A673 (cell line): ENCODE data around the gene FOS. TPM values are rescaled to one million over a fixed set of nuclear protein-coding genes. Genes with fewer than 3 reads are reported as not detected.
A peak's percentile ranks its signal among the peaks of the same experiment; 100 is the strongest.

Source experiments
- BruUV-seq: library from RNA; stranded (reverse); fragments of 400-500 nt; replicated peaks from 2 replicates; lab custom pipeline; 2021; lab: Mats Ljungman, UMichigan
- CTCF ChIA-PET: fragments of 300-600 bp; sonication (Branson Sonifier 250); formaldehyde crosslinking; loops from one replicate; lab custom pipeline; 2022; ENCODE audit warnings: antibody characterized with exemption; lab: Charles Lee
- POLR2A ChIA-PET: fragments of 300-600 bp; sonication (Branson Sonifier 250); formaldehyde crosslinking; loops from one replicate; lab custom pipeline; 2022; ENCODE audit warnings: antibody characterized with exemption; ENCODE audit not compliant: low non-redundant PET; lab: Charles Lee
- DNase-seq: peaks from one replicate; pipeline ENCODE4 v3.0.0-alpha.2; 2015; ENCODE audit warnings: low spot score
- H3K27ac ChIP-seq: fragments of 200-600 bp; sonication (generic); 2 replicates; pipeline ENCODE4 v1.5.1; 2016; ENCODE audit warnings: mixed run types, low read depth, mild to moderate bottlenecking, mixed read lengths, antibody characterized with exemption, low read length; ENCODE audit not compliant: poor library complexity, severe bottlenecking
- H3K27me3 ChIP-seq: fragments of 200-600 bp; sonication (generic); replicated peaks from 2 replicates; pipeline ENCODE4 v1.6.1; 2017; ENCODE audit warnings: mixed run types, low read depth, mild to moderate bottlenecking, mixed read lengths, antibody characterized with exemption, low read length; ENCODE audit not compliant: insufficient read depth, poor library complexity
- H3K36me3 ChIP-seq: fragments of 200-600 bp; sonication (generic); 2 replicates; pipeline ENCODE4 v1.6.1; 2016; ENCODE audit warnings: mixed run types, mild to moderate bottlenecking, mixed read lengths, antibody characterized with exemption, low read length; ENCODE audit not compliant: insufficient read depth, poor library complexity, severe bottlenecking
- H3K4me1 ChIP-seq: fragments of 200-600 bp; sonication (generic); 2 replicates; pipeline ENCODE4 v1.6.1; 2017; ENCODE audit warnings: mixed run types, mild to moderate bottlenecking, mixed read lengths, antibody characterized with exemption, low read length; ENCODE audit not compliant: insufficient read depth, poor library complexity, severe bottlenecking
- H3K4me3 ChIP-seq: fragments of 200-600 bp; sonication (generic); 2 replicates; pipeline ENCODE4 v1.5.1; 2016; ENCODE audit warnings: low read depth, mixed run types, mild to moderate bottlenecking, mixed read lengths, low read length; ENCODE audit not compliant: poor library complexity, severe bottlenecking
- H3K9me3 ChIP-seq: fragments of 200-600 bp; sonication (generic); 2 replicates; pipeline ENCODE4 v1.6.1; 2016; ENCODE audit warnings: mixed run types, low read depth, mild to moderate bottlenecking, mixed read lengths, antibody characterized with exemption, low read length; ENCODE audit not compliant: poor library complexity, severe bottlenecking
- CTCF ChIP-seq: fragments of 300-800, 200-600 bp; sonication (generic); conservative IDR thresholded peaks from 2 replicates; pipeline ENCODE4 v1.5.1; 2017; ENCODE audit warnings: low read depth, mild to moderate bottlenecking, antibody characterized with exemption, low read length, moderate library complexity, mixed read lengths
- EZH2 ChIP-seq: fragments of 200-600 bp; sonication (generic); IDR thresholded peaks from 2 replicates; pipeline ENCODE4 v1.6.1; 2017; ENCODE audit warnings: borderline replicate concordance, low read depth, mild to moderate bottlenecking, mixed read lengths, antibody characterized with exemption, low read length; ENCODE audit not compliant: poor library complexity, severe bottlenecking
- intact Hi-C: fragments of 100-400 bp; cut with micrococcal nuclease; formaldehyde crosslinking; loops from one replicate; pipeline ENCODE4 v1.10.0; 2022; ENCODE audit not compliant: unreplicated experiment
- total RNA-seq: library from RNA; stranded (reverse); gene quantifications from 2 replicates; pipeline ENCODE4 v1.2.3, GENCODE V29; 2021

FOS gene
- total RNA-seq, 1 experiment from 2014 or later, result 13.7 TPM

GRCh38 chr14:75231320-75231719 lies 47.3 kb upstream of the FOS start:
- Histone ChIP-seq H3K27ac (peak overlapping the region; percentile 71), H3K4me1 (peaks cover 26% of the 10 kb centered on the region), H3K9me3 (no peaks in the 10 kb centered on the region), H3K27me3 (no peaks in the 10 kb centered on the region), H3K4me3 (no peak overlapping the region), H3K36me3 (no peaks in the 10 kb centered on the region)
- no peak for DNase-seq
- BruUV-seq, result no TSS peak
- ChIA-PET POLR2A (no interaction called here), CTCF (no interaction called here)
- TF ChIP-seq CTCF (no peak), EZH2 (no peak)
- intact Hi-C loops, result no loop called here

DNA sequence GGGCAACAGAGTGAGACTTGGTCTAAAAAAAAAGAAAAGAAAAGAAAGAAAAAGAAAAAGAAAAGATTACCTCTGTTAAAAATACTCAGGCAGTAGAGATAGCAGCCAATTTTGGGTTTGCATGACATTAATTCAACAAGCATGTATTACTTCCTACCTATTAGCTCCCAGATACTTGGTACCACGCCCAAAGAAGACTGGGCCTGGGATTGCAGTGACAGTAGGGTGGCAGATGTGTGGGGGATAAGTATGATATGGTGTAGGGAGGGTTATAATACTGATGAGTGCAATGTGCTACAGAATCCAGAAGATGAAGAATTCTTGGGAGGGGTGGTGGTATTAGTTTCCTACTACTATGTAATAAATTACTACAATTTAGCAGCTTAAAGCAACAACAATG lies 46.4 kb upstream of the FOS start:
- TF ChIP-seq EZH2 (no peak), CTCF (no peak)
- Histone ChIP-seq H3K27ac (no peak overlapping the region), H3K4me3 (no peak overlapping the region), H3K4me1 (peaks cover 29% of the 10 kb centered on the region), H3K9me3 (no peaks in the 10 kb centered on the region), H3K36me3 (no peaks in the 10 kb centered on the region), H3K27me3 (no peaks in the 10 kb centered on the region)
- CTCF ChIA-PET, result no interaction called here
- BruUV-seq, result no TSS peak
- no peak for DNase-seq
- POLR2A ChIA-PET, result no interaction called here
- intact Hi-C loops, result no loop called here

GRCh38 chr14:75232597-75232996 lies 46.0 kb upstream of the FOS start:
- H3K9me3 ChIP-seq, result no peaks in the 10 kb centered on the region
- peaks cover 33% of the 10 kb centered on the region for H3K4me1 ChIP-seq
- no TSS peak for BruUV-seq
- ChIA-PET POLR2A (no interaction called here), CTCF (no interaction called here)
- H3K36me3 ChIP-seq, result no peaks in the 10 kb centered on the region
- H3K27ac ChIP-seq, result no peak overlapping the region
- TF ChIP-seq EZH2, result no peak
- no peak for TF ChIP-seq CTCF
- no peak overlapping the region for H3K4me3 ChIP-seq
- no peak for DNase-seq
- intact Hi-C loops, result no loop called here
- H3K27me3 ChIP-seq, result no peaks in the 10 kb centered on the region
